K562 (cell line): Measurements from ENCODE around the gene MGAT5.

Source experiments
- ATF3 ChIP-seq, 2 experiments: fragments of 450-650 bp in 1 of 2; sonication (generic) in 1 of 2; formaldehyde crosslinking in 1 of 2; IDR thresholded peaks in 1 of 2; conservative IDR thresholded peaks in 1 of 2; 2 replicates each; pipeline versions ENCODE4 v1.6.1 to v1.8.1; 2016 to 2023; ENCODE audit warnings: mild to moderate bottlenecking in 2 of 2, moderate library complexity in 2 of 2, inconsistent platforms in 1 of 2, missing genetic modification reagents in 1 of 2
- FOXP1 ChIP-seq: sonication (generic); formaldehyde crosslinking; IDR thresholded peaks from 2 replicates; pipeline ENCODE4 v1.8.0; 2022; ENCODE audit warnings: mild to moderate bottlenecking, missing genetic modification reagents
- MTF1 ChIP-seq: fragments of 250-450 bp; sonication (Bioruptor Pico); IDR thresholded peaks from 2 replicates; pipeline ENCODE4 v1.9.0; 2021; ENCODE audit warnings: moderate library complexity, mild to moderate bottlenecking, inconsistent platforms, borderline replicate concordance

- no peak for TF ChIP-seq ATF3 (IDR thresholded peaks at IDR 0.05)
- no peak for TF ChIP-seq ATF3 (CRISPR knock-in tag; conservative IDR thresholded peaks at IDR 0.05)
- no peak for TF ChIP-seq MTF1
- no peak for TF ChIP-seq FOXP1 (CRISPR knock-in tag)
Measured at GRCh38 chr2:134282629-134283400, 28.9 kb downstream of the MGAT5 start.
